ENCODE measurements around the gene SLC35B4. TPM values are rescaled to one million over a fixed set of nuclear protein-coding genes. Genes with fewer than 3 reads are reported as not detected.

The SLC35B4 gene
- total RNA-seq, 1 experiment from 2014 or later = 20.0 TPM

- CTCF ChIA-PET = interaction anchor here (0.7 kb wide), 1 partner anchor 1854 kb away, joined by 3 read pairs; no protein-coding TSS in a partner anchor
- intact Hi-C loops (cut with micrococcal nuclease; ENCODE audit: unreplicated experiment) = no loop called here
- no peak overlapping the region for H3K27ac ChIP-seq (ENCODE audit: low read depth, low read length, poor library complexity, severe bottlenecking)
- no peaks in the 10 kb centered on the region for H3K4me1 ChIP-seq (ENCODE audit: insufficient read depth, low read length, poor library complexity, severe bottlenecking)
- no TSS peak for BruUV-seq (replicated peaks)
- H3K36me3 ChIP-seq (ENCODE audit: insufficient read depth, low read length, poor library complexity, severe bottlenecking) = no peaks in the 10 kb centered on the region
- H3K27me3 ChIP-seq (replicated peaks; ENCODE audit: insufficient read depth, low read depth, low read length, poor library complexity) = no peaks in the 10 kb centered on the region
- H3K4me3 ChIP-seq (ENCODE audit: low read depth, low read length, poor library complexity, severe bottlenecking) = no peak overlapping the region
- TF ChIP-seq CTCF (conservative IDR thresholded peaks at IDR 0.05; ENCODE audit: low read depth, low read length) (peak; percentile 26; the same call in 1 of the 2 replicates), EZH2 (IDR thresholded peaks at IDR 0.05; ENCODE audit: borderline replicate concordance, low read depth, low read length, poor library complexity, severe bottlenecking) (no peak)
- POLR2A ChIA-PET (ENCODE audit: low non-redundant PET) = no interaction called here
- H3K9me3 ChIP-seq (ENCODE audit: low read depth, low read length, poor library complexity, severe bottlenecking) = no peaks in the 10 kb centered on the region
- DNase-seq (ENCODE audit: low spot score) = peak; percentile 9
Measured at GRCh38 chr7:134254311-134254710, 62.4 kb downstream of the SLC35B4 start.

GRCh38 chr7:134248196-134248595 is 68.5 kb downstream of the SLC35B4 start:
- Histone ChIP-seq H3K36me3 (ENCODE audit: insufficient read depth, low read length, poor library complexity, severe bottlenecking) (no peaks in the 10 kb centered on the region), H3K27me3 (replicated peaks; ENCODE audit: insufficient read depth, low read depth, low read length, poor library complexity) (no peaks in the 10 kb centered on the region), H3K4me3 (ENCODE audit: low read depth, low read length, poor library complexity, severe bottlenecking) (no peak overlapping the region), H3K27ac (ENCODE audit: low read depth, low read length, poor library complexity, severe bottlenecking) (no peak overlapping the region), H3K4me1 (ENCODE audit: insufficient read depth, low read length, poor library complexity, severe bottlenecking) (no peaks in the 10 kb centered on the region), H3K9me3 (ENCODE audit: low read depth, low read length, poor library complexity, severe bottlenecking) (no peaks in the 10 kb centered on the region)
- ChIA-PET POLR2A (ENCODE audit: low non-redundant PET) (no interaction called here), CTCF (no interaction called here)
- BruUV-seq (replicated peaks) = no TSS peak
- DNase-seq (ENCODE audit: low spot score) = no peak
- intact Hi-C loops (cut with micrococcal nuclease; ENCODE audit: unreplicated experiment) = no loop called here
- no peak for TF ChIP-seq CTCF (conservative IDR thresholded peaks at IDR 0.05; ENCODE audit: low read depth, low read length)
- no peak for TF ChIP-seq EZH2 (IDR thresholded peaks at IDR 0.05; ENCODE audit: borderline replicate concordance, low read depth, low read length, poor library complexity, severe bottlenecking)

GRCh38 chr7:134246761-134247160 is 70.0 kb downstream of the SLC35B4 start:
- H3K36me3 ChIP-seq (ENCODE audit: insufficient read depth, low read length, poor library complexity, severe bottlenecking) = no peaks in the 10 kb centered on the region
- no TSS peak for BruUV-seq (replicated peaks)
- H3K4me3 ChIP-seq (ENCODE audit: low read depth, low read length, poor library complexity, severe bottlenecking) = no peak overlapping the region
- TF ChIP-seq CTCF (conservative IDR thresholded peaks at IDR 0.05; ENCODE audit: low read depth, low read length) (no peak), EZH2 (IDR thresholded peaks at IDR 0.05; ENCODE audit: borderline replicate concordance, low read depth, low read length, poor library complexity, severe bottlenecking) (no peak)
- ChIA-PET POLR2A (ENCODE audit: low non-redundant PET) (no interaction called here), CTCF (no interaction called here)
- H3K27ac ChIP-seq (ENCODE audit: low read depth, low read length, poor library complexity, severe bottlenecking) = no peak overlapping the region
- H3K9me3 ChIP-seq (ENCODE audit: low read depth, low read length, poor library complexity, severe bottlenecking) = no peaks in the 10 kb centered on the region
- H3K27me3 ChIP-seq (replicated peaks; ENCODE audit: insufficient read depth, low read depth, low read length, poor library complexity) = no peaks in the 10 kb centered on the region
- no peak for DNase-seq (ENCODE audit: low spot score)
- H3K4me1 ChIP-seq (ENCODE audit: insufficient read depth, low read length, poor library complexity, severe bottlenecking) = no peaks in the 10 kb centered on the region
- intact Hi-C loops (cut with micrococcal nuclease; ENCODE audit: unreplicated experiment) = no loop called here

Data from A673 (cell line).